ENCODE measurements around the gene GADL1.

GADL1 gene

DNA sequence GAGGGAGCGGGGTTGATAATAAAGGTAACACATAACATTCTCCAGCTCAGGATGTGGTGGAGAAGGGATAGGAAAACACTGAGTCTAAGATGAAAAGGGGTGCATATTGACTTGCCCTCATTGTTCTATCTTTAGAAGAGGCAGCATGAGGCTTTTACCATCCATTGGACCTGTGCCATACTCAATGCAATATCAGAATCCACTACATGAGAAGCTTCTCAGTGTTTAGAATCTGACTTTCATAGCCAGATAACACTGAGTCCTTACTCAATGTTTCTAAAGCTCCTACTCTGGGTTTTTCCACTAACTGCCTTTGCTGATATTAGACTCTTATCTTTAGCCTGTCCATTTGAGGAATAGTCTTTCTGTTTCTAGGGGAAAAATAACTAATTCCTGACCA lies 24.3 kb upstream of the GADL1 start:
- no peaks in the 10 kb centered on the region for H3F3A ChIP-seq (ENCODE audit: control insufficient read depth, insufficient read depth)
- no peaks in the 10 kb centered on the region for H3K9me3 ChIP-seq (ENCODE audit: control insufficient read depth, insufficient read depth, low read length)
- no peak for TF ChIP-seq EZH2phosphoT487 (IDR thresholded peaks at IDR 0.05; ENCODE audit: borderline replicate concordance, low read length)
- TF ChIP-seq, protein P1, sequence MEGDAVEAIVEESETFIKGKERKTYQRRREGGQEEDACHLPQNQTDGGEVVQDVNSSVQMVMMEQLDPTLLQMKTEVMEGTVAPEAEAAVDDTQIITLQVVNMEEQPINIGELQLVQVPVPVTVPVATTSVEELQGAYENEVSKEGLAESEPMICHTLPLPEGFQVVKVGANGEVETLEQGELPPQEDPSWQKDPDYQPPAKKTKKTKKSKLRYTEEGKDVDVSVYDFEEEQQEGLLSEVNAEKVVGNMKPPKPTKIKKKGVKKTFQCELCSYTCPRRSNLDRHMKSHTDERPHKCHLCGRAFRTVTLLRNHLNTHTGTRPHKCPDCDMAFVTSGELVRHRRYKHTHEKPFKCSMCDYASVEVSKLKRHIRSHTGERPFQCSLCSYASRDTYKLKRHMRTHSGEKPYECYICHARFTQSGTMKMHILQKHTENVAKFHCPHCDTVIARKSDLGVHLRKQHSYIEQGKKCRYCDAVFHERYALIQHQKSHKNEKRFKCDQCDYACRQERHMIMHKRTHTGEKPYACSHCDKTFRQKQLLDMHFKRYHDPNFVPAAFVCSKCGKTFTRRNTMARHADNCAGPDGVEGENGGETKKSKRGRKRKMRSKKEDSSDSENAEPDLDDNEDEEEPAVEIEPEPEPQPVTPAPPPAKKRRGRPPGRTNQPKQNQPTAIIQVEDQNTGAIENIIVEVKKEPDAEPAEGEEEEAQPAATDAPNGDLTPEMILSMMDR (IDR thresholded peaks at IDR 0.05; ENCODE audit: low read depth, low read length, poor library complexity, severe bottlenecking) = no peak
- no peaks in the 10 kb centered on the region for H3K9me2 ChIP-seq (replicated peaks; ENCODE audit: control insufficient read depth, low read length)
- H3K27me3 ChIP-seq (ENCODE audit: control insufficient read depth, low read length) = peaks cover 3% of the 10 kb centered on the region; the same call in 1 of the 2 replicates
- no peaks in the 10 kb centered on the region for H4K20me1 ChIP-seq (ENCODE audit: control insufficient read depth, insufficient read depth, low read depth, low read length)
- H3K4me3 ChIP-seq (ENCODE audit: low read length) = no peak overlapping the region
- no peak overlapping the region for H3K27ac ChIP-seq (ENCODE audit: low read depth, low read length)
- no peaks in the 10 kb centered on the region for H3K79me2 ChIP-seq (ENCODE audit: control insufficient read depth, low read length)
- H3K4me2 ChIP-seq (ENCODE audit: low read length) = no peak overlapping the region
- no peaks in the 10 kb centered on the region for H3K4me1 ChIP-seq (ENCODE audit: control insufficient read depth, low read length)
- H3K36me3 ChIP-seq (ENCODE audit: control insufficient read depth, low read length) = no peaks in the 10 kb centered on the region

DNA sequence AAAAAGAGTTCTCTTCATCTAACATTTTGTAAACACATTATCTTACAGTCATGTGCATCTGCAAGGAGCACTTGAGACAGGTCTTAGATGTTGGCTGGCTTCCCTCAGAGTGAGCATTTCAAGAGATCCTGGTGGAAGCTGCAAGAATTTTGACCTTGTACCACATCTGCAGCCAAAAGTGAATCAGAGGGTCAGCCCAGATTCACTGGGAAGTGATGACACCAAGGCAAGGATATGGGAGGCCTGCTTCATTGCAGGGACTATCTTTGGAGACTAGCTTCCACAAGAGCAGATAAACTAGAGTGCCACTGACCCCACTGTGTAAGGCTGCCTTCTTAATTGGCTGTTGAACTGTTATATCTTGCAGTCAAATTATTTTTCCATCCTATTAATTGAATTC lies 21.3 kb upstream of the GADL1 start:
- Histone ChIP-seq H3K4me1 (ENCODE audit: control insufficient read depth, low read length) (no peaks in the 10 kb centered on the region), H3K36me3 (ENCODE audit: control insufficient read depth, low read length) (no peaks in the 10 kb centered on the region), H3K27me3 (ENCODE audit: control insufficient read depth, low read length) (peaks cover 3% of the 10 kb centered on the region; the same call in 1 of the 2 replicates), H3K79me2 (ENCODE audit: control insufficient read depth, low read length) (no peaks in the 10 kb centered on the region), H3K9me3 (ENCODE audit: control insufficient read depth, insufficient read depth, low read length) (no peaks in the 10 kb centered on the region), H3K27ac (ENCODE audit: low read depth, low read length) (no peak overlapping the region), H3K9me2 (replicated peaks; ENCODE audit: control insufficient read depth, low read length) (no peaks in the 10 kb centered on the region), H3K4me3 (ENCODE audit: low read length) (no peak overlapping the region), H4K20me1 (ENCODE audit: control insufficient read depth, insufficient read depth, low read depth, low read length) (no peaks in the 10 kb centered on the region), H3F3A (ENCODE audit: control insufficient read depth, insufficient read depth) (no peaks in the 10 kb centered on the region), H3K4me2 (ENCODE audit: low read length) (no peak overlapping the region)
- TF ChIP-seq EZH2phosphoT487 (IDR thresholded peaks at IDR 0.05; ENCODE audit: borderline replicate concordance, low read length) = no peak
- TF ChIP-seq, protein P1 (IDR thresholded peaks at IDR 0.05; ENCODE audit: low read depth, low read length, poor library complexity, severe bottlenecking) = no peak

DNA sequence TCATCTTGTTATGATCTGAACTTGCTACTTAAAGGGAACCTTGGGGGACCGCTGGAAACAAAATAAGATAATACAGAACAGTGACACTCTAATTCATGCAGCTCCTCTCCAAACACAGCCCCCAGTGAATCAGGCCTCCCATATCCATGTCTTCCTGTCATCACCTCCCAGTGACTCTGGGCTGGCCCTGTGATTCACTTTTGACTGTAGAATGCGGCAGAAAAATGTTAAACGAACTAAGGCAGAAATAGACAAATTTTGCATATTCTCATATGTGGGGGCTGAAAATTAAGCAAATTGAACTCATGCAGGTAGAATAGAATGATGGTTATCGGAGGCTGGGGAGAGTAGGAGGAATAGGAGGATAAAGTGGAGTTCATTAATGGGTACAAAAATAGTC lies 20.2 kb upstream of the GADL1 start:
- no peaks in the 10 kb centered on the region for H4K20me1 ChIP-seq (ENCODE audit: control insufficient read depth, insufficient read depth, low read depth, low read length)
- TF ChIP-seq, protein P1 (IDR thresholded peaks at IDR 0.05; ENCODE audit: low read depth, low read length, poor library complexity, severe bottlenecking) = no peak
- TF ChIP-seq EZH2phosphoT487 (IDR thresholded peaks at IDR 0.05; ENCODE audit: borderline replicate concordance, low read length) = no peak
- peaks cover 3% of the 10 kb centered on the region; the same call in 1 of the 2 replicates for H3K27me3 ChIP-seq (ENCODE audit: control insufficient read depth, low read length)
- no peak overlapping the region for H3K4me3 ChIP-seq (ENCODE audit: low read length)
- no peaks in the 10 kb centered on the region for H3K79me2 ChIP-seq (ENCODE audit: control insufficient read depth, low read length)
- H3K9me3 ChIP-seq (ENCODE audit: control insufficient read depth, insufficient read depth, low read length) = no peaks in the 10 kb centered on the region
- H3K9me2 ChIP-seq (replicated peaks; ENCODE audit: control insufficient read depth, low read length) = no peaks in the 10 kb centered on the region
- no peak overlapping the region for H3K27ac ChIP-seq (ENCODE audit: low read depth, low read length)
- no peaks in the 10 kb centered on the region for H3K36me3 ChIP-seq (ENCODE audit: control insufficient read depth, low read length)
- no peaks in the 10 kb centered on the region for H3F3A ChIP-seq (ENCODE audit: control insufficient read depth, insufficient read depth)
- H3K4me1 ChIP-seq (ENCODE audit: control insufficient read depth, low read length) = no peaks in the 10 kb centered on the region
- no peak overlapping the region for H3K4me2 ChIP-seq (ENCODE audit: low read length)

Measured in DOHH2 (cell line).